SW 1271 (cell line): ENCODE measurements around the gene ZNF878.

Experiments used
- DNase-seq, 2 experiments: peaks; one replicate each; lab custom pipeline; 2025; lab: John Stamatoyannopoulos, UW

Gene ZNF878

GRCh38 chr19:12035220-12036172 is 17.3 kb downstream of the ZNF878 start, which contains the start of gene ZNF433:
Gene ZNF433, minus strand, starts transcription at chr19:12035679. Its CDS starts 140 bp downstream, at chr19:12035539.
- DNase-seq, result peak; percentile 72 to 93

- no peak for DNase-seq
These were observed 18.1 kb downstream of the ZNF878 start for GRCh38 chr19:12034620-12035019.

DNA sequence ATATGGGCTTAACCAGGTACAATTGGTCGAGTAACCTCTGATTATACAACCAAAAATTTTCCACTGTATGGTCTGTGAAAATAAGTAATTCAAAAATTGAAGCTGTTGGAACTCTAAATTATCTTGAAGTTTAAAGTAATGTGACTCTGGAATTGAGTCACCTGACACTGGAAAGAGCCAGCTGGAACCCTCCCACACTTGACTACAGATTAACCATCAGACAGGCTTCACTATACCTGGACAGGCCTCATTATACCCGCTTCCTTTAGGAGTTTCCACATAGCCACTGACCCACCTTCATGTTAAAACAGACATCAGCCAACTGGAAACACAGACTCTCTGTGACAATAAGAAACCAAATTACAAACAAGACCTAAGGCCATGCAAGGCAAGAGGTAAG is 18.6 kb downstream of the ZNF878 start:
- no peak for DNase-seq

GRCh38 chr19:12015753-12016116 is 37.0 kb downstream of the ZNF878 start:
- DNase-seq, result no peak

GRCh38 chr19:12015015-12015752 is 37.6 kb downstream of the ZNF878 start:
- no peak for DNase-seq

GRCh38 chr19:12000152-12000981 is 52.4 kb downstream of the ZNF878 start:
- DNase-seq, result no peak

DNA sequence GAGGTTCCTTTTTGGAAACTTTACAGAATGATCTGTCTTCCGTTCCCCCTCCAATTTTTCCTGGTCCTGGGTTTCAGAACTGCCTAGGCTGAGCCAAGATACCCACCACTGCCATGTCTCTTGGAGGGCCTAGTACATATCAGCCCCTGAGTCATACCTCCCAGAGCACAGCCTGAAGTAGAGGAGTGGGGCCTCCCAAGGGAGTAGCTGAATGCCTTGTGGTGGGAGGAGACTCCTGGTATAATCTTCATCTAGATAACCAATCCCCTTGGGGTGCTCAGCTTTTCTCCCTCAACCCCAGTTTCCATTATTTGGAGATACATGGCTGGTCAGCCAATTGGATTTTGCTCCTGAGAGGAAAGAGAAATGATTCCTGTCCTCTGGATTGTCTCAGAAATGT is 57.6 kb downstream of the ZNF878 start:
- no peak for DNase-seq
